ENCODE data around the gene CPEB4.

DNA sequence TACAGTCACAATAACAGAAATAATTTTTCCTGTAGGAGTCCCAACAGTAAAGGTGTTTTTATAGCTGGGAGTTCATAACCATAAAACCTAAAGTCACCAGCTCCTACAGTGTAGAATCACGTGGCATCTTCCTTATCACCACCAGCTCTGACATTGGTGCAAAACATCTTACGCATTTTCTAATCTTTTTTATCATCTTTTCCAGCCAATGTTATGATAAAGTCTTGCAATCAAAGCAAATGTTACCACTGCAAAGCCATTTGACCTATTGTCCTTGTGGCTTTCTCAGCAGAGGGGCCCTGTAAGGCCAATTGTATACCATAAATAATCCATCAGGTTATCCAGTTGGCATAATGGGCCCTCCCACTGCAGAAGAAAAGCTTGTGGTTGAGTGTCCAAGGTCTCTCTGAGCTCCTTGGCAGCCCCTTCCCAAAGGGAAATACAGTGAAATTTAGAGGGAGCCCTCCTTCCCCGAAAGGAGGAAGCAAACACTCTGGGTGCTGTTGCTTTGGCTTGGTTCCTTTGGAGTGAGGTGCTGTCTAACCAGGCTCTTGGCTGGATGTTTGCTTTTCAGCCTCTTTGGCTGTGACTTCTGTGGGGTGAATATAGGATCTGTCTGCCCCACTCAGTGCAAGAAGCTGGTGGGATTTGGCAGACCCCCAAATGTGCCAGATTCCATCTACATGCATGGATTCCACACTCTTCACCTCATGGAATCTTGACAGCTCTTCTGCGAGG, 29.3 kb upstream of the CPEB4 start:
- TF ChIP-seq, protein P1, sequence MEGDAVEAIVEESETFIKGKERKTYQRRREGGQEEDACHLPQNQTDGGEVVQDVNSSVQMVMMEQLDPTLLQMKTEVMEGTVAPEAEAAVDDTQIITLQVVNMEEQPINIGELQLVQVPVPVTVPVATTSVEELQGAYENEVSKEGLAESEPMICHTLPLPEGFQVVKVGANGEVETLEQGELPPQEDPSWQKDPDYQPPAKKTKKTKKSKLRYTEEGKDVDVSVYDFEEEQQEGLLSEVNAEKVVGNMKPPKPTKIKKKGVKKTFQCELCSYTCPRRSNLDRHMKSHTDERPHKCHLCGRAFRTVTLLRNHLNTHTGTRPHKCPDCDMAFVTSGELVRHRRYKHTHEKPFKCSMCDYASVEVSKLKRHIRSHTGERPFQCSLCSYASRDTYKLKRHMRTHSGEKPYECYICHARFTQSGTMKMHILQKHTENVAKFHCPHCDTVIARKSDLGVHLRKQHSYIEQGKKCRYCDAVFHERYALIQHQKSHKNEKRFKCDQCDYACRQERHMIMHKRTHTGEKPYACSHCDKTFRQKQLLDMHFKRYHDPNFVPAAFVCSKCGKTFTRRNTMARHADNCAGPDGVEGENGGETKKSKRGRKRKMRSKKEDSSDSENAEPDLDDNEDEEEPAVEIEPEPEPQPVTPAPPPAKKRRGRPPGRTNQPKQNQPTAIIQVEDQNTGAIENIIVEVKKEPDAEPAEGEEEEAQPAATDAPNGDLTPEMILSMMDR (IDR thresholded peaks at IDR 0.05), result no peak
- TF ChIP-seq POLR2A (IDR thresholded peaks at IDR 0.05) (no peak), EP300 (IDR thresholded peaks at IDR 0.05) (no peak)

All from tibial nerve (tissue), 4 donors.